H1 (cell line): Measurements from ENCODE around the gene CRTC2. TPM values are rescaled to one million over a fixed set of nuclear protein-coding genes. Genes with fewer than 3 reads are reported as not detected.

Experiments
- CTCF ChIA-PET: fragments of 300-600 bp; sonication (Branson Sonifier 250); formaldehyde crosslinking; loops from one replicate; lab custom pipeline; 2021; ENCODE audit not compliant: partially characterized antibody; lab: Charles Lee
- POLR2A ChIA-PET: fragments of 300-600 bp; sonication (Branson Sonifier 250); formaldehyde crosslinking; loops from one replicate; lab custom pipeline; 2021; ENCODE audit warnings: inconsistent platforms; ENCODE audit not compliant: partially characterized antibody; lab: Charles Lee
- DNase-seq, 2 experiments: peaks; one replicate each; pipeline versions ENCODE4 v3.0.0 to v3.0.0-alpha.2; 2010 to 2022; ENCODE audit warnings: low spot score in 2 of 2, low read depth in 1 of 2, mixed read lengths in 1 of 2
- FAIRE-seq: peaks from 2 replicates; lab custom pipeline; 2011; peaks lifted over from hg19 to GRCh38; lab: Jason Lieb, UNC
- H2AFZ ChIP-seq: 2 replicates; pipeline ENCODE4 v1.8.1; 2012; ENCODE audit warnings: low read length, inconsistent platforms
- H2AK5ac ChIP-seq: 2 replicates; pipeline ENCODE4 v1.6.1; 2013; ENCODE audit warnings: low read depth, low read length
- H2BK120ac ChIP-seq: replicated peaks from 2 replicates; pipeline ENCODE3; 2013; ENCODE audit warnings: low read depth, low read length, inconsistent platforms
- H2BK12ac ChIP-seq: 2 replicates; pipeline ENCODE4 v1.6.1; 2013; ENCODE audit warnings: low read depth, low read length
- H2BK15ac ChIP-seq: 2 replicates; pipeline ENCODE4 v1.6.1; 2013; ENCODE audit warnings: low read length
- H2BK20ac ChIP-seq: 2 replicates; pipeline ENCODE4 v1.6.1; 2013; ENCODE audit warnings: low read length
- H2BK5ac ChIP-seq: 2 replicates; pipeline ENCODE4 v1.6.1; 2013; ENCODE audit warnings: low read depth, low read length
- H3K14ac ChIP-seq: 2 replicates; pipeline ENCODE4 v1.6.1; 2013; ENCODE audit warnings: inconsistent platforms; ENCODE audit not compliant: insufficient read length
- H3K18ac ChIP-seq: 2 replicates; pipeline ENCODE4 v1.6.1; 2013; ENCODE audit warnings: low read length; ENCODE audit errors: extremely low read depth
- H3K23ac ChIP-seq: 2 replicates; pipeline ENCODE4 v1.6.1; 2013; ENCODE audit warnings: inconsistent platforms; ENCODE audit not compliant: insufficient read length
- H3K23me2 ChIP-seq: 2 replicates; pipeline ENCODE4 v1.6.1; 2013; ENCODE audit warnings: low read depth, low read length
- H3K27ac ChIP-seq: 2 replicates; pipeline ENCODE4 v1.6.1; 2011; ENCODE audit warnings: low read depth, low read length, inconsistent platforms
- H3K27me3 ChIP-seq, 4 experiments: replicated peaks in 1 of 4; 1 replicate in 1 of 4; 2 replicates in 3 of 4; pipeline versions ENCODE4 v1.6.1 to v1.8.1; 2011 to 2013; ENCODE audit warnings: low read length in 3 of 4, mild to moderate bottlenecking in 3 of 4, inconsistent platforms in 2 of 4, mixed read lengths in 2 of 4, moderate library complexity in 1 of 4; ENCODE audit not compliant: control insufficient read depth in 3 of 4, insufficient read depth in 3 of 4; ENCODE audit errors: extremely low read depth in 1 of 4
- H3K36me3 ChIP-seq, 4 experiments: 2 replicates each; pipeline versions ENCODE4 v1.6.1 to v1.8.1; 2011 to 2013; ENCODE audit warnings: mild to moderate bottlenecking in 4 of 4, low read length in 3 of 4, moderate library complexity in 2 of 4, control low read depth in 1 of 4, inconsistent platforms in 1 of 4; ENCODE audit not compliant: insufficient read depth in 4 of 4, control insufficient read depth in 2 of 4
- H3K4ac ChIP-seq: replicated peaks from 2 replicates; pipeline ENCODE3; 2013; ENCODE audit warnings: low read length, low read depth, mixed read lengths, inconsistent platforms; ENCODE audit not compliant: insufficient read length
- H3K4me1 ChIP-seq, 4 experiments: replicated peaks in 1 of 4; 1 replicate in 1 of 4; 2 replicates in 3 of 4; pipeline versions ENCODE4 v1.6.1 to v1.8.1; 2011 to 2013; ENCODE audit warnings: low read length in 3 of 4, inconsistent platforms in 2 of 4, mixed read lengths in 1 of 4; ENCODE audit not compliant: insufficient read depth in 4 of 4, control insufficient read depth in 3 of 4
- H3K4me2 ChIP-seq, 2 experiments: 2 replicates each; pipeline versions ENCODE4 v1.6.1 to v1.8.1; 2011 to 2013; ENCODE audit warnings: low read depth in 2 of 2, low read length in 2 of 2, control low read depth in 1 of 2, inconsistent platforms in 1 of 2, mild to moderate bottlenecking in 1 of 2; ENCODE audit not compliant: insufficient read depth in 1 of 2
- H3K4me3 ChIP-seq, 4 experiments: fragments of 200-600, 300-600 bp in 1 of 4; sonication (generic), shearing (Covaris generic), sonication (Bioruptor Twin) in 1 of 4; 2 replicates each; pipeline versions ENCODE4 v1.5.1 to v1.8.1; 2011 to 2016; ENCODE audit warnings: low read length in 4 of 4, low read depth in 3 of 4, control low read depth in 2 of 4, inconsistent platforms in 2 of 4, mild to moderate bottlenecking in 2 of 4, mixed read lengths in 1 of 4, moderate library complexity in 1 of 4; ENCODE audit not compliant: insufficient read depth in 2 of 4; ENCODE audit errors: extremely low read depth in 1 of 4
- H3K56ac ChIP-seq: replicated peaks from 2 replicates; pipeline ENCODE3; 2013; ENCODE audit warnings: low read depth, mild to moderate bottlenecking, mixed read lengths, low read length, inconsistent platforms; ENCODE audit not compliant: insufficient read length
- H3K79me1 ChIP-seq: 2 replicates; pipeline ENCODE4 v1.6.1; 2013; ENCODE audit warnings: low read depth, low read length, control low read depth
- H3K79me2 ChIP-seq, 2 experiments: 2 replicates each; pipeline versions ENCODE4 v1.6.1 to v1.8.1; 2012 to 2013; ENCODE audit warnings: low read length in 2 of 2, mild to moderate bottlenecking in 2 of 2, inconsistent platforms in 1 of 2; ENCODE audit not compliant: insufficient read depth in 2 of 2, control insufficient read depth in 1 of 2
- H3K9ac ChIP-seq, 4 experiments: replicated peaks in 1 of 4; 1 replicate in 1 of 4; 2 replicates in 3 of 4; pipeline versions ENCODE4 v1.6.1 to v1.8.1; 2011 to 2013; ENCODE audit warnings: low read depth in 3 of 4, low read length in 3 of 4, control low read depth in 2 of 4, mild to moderate bottlenecking in 2 of 4, moderate library complexity in 2 of 4, inconsistent platforms in 1 of 4; ENCODE audit errors: extremely low read depth in 1 of 4
- H3K9me3 ChIP-seq, 2 experiments: 2 replicates each; pipeline versions ENCODE4 v1.6.1 to v1.8.1; 2012 to 2013; ENCODE audit warnings: mild to moderate bottlenecking in 2 of 2, moderate library complexity in 2 of 2, control low read depth in 1 of 2, inconsistent platforms in 1 of 2, low read depth in 1 of 2, low read length in 1 of 2, mixed read lengths in 1 of 2; ENCODE audit not compliant: insufficient read depth in 2 of 2
- H4K20me1 ChIP-seq, 2 experiments: replicated peaks in 1 of 2; 2 replicates each; pipeline versions ENCODE3 to v1.8.1; 2011 to 2013; ENCODE audit warnings: inconsistent platforms in 2 of 2, low read length in 2 of 2, mild to moderate bottlenecking in 1 of 2; ENCODE audit not compliant: insufficient read depth in 2 of 2, control insufficient read depth in 1 of 2
- H4K5ac ChIP-seq: 2 replicates; pipeline ENCODE4 v1.6.1; 2013; ENCODE audit warnings: low read length, low read depth, mixed read lengths, inconsistent platforms; ENCODE audit not compliant: insufficient read length
- H4K8ac ChIP-seq: 2 replicates; pipeline ENCODE4 v1.8.0; 2013; ENCODE audit warnings: mild to moderate bottlenecking, moderate library complexity, low read length, inconsistent platforms; ENCODE audit not compliant: insufficient read depth; ENCODE audit errors: extremely low read depth
- H4K91ac ChIP-seq: replicated peaks from 2 replicates; pipeline ENCODE3; 2013; ENCODE audit warnings: low read length, mixed read lengths, inconsistent platforms; ENCODE audit not compliant: insufficient read length
- CEBPB ChIP-seq: IDR thresholded peaks from 2 replicates; pipeline ENCODE4 v1.6.1; 2012; ENCODE audit warnings: low read depth, low read length
- POLR2AphosphoS5 ChIP-seq: IDR thresholded peaks from 2 replicates; pipeline ENCODE4 v1.6.1; 2011; ENCODE audit warnings: low read depth, low read length
- WGBS, 2 experiments: shearing (Covaris generic) in 1 of 2; methylation state at CpG; one replicate each; pipeline versions ENCODE4 v1.1.6 to v1.1.7; 2013 to 2015; ENCODE audit warnings: low lambda C conversion rate in 2 of 2, mixed read lengths in 2 of 2, inconsistent platforms in 1 of 2, low coverage in 1 of 2, missing lambda C conversion rate in 1 of 2; ENCODE audit not compliant: insufficient replicate concordance in 2 of 2, insufficient coverage in 1 of 2, insufficient read length in 1 of 2; ENCODE audit errors: extremely low coverage in 1 of 2, missing lambda C conversion rate in 1 of 2; 5-methylcytosine and 5-hydroxymethylcytosine counted together
- polyA plus RNA-seq, 7 experiments: library from polyadenylated mRNA; depleted of rRNA in 3 of 7; stranded (reverse) in 5 of 7; unstranded in 2 of 7; fragments of >200 nt in 5 of 7; fragments of 200-250 nt in 2 of 7; gene quantifications; 1 replicate in 5 of 7; 2 replicates in 1 of 7; 4 replicates in 1 of 7; pipeline versions ENCODE4 v1.2.1 to v1.2.3, GENCODE V29; 2011 to 2013; ENCODE audit warnings: missing spikeins in 2 of 7, mixed read lengths in 2 of 7
- total RNA-seq: library from RNA; stranded (reverse); fragmentation: NEBNext Ultra II Directional; extraction: Animal tissue kit (Norgen Biotek cat#: 25700); gene quantifications from 2 replicates; pipeline ENCODE4 v1.2.1, GENCODE V29; 2021

The CRTC2 gene
- total and polyA plus RNA-seq, 2 of the 8 experiments (the other 6 are each of a cell fraction or from before 2014, with no cell fraction given): 28.6 to 34.3 TPM

DNA sequence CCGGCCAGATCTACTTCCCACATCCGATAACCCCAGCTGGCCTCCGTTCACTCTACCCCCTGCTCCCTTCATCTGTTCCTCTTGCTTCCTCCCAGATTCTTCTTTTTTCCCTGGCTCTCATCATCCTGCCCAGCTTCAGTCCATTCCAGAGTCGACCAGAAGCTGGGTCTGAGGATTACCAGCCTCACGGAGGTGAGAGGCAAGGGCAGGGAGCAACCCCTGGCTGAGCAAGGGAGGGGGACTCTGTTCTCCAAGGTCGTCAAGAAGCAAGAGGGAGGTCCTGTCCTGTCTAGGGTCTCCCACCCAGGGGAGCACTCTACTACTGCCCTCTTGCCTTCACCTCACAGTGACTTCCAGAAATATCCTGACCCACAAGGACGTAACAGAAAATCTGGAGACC, 15.1 kb upstream of the CRTC2 start:
- H3K14ac ChIP-seq: no peak overlapping the region
- ChIA-PET POLR2A (interaction anchor here (1.3 to 15.5 kb wide), 5 partner anchors 8 to 181 kb away, joined by 3 to 276 read pairs (median 156); partner anchors contain the start of genes CREB3L4, CRTC2, DENND4B and RAB13), CTCF (interaction anchor here (2.2 to 3.8 kb wide), 3 partner anchors 10 to 27 kb away, joined by 8 to 14 read pairs (median 8); partner anchors contain the start of genes DENND4B, RAB13 and SLC39A1)
- H3K23me2 ChIP-seq: peaks cover 13% of the 10 kb centered on the region
- no peak overlapping the region for H3K4me2 ChIP-seq
- no peak overlapping the region for H2BK120ac ChIP-seq
- H2BK15ac ChIP-seq: no peak overlapping the region
- H3K56ac ChIP-seq: no peak overlapping the region
- H3K4me3 ChIP-seq: no peak overlapping the region
- no peak for FAIRE-seq
- H3K9me3 ChIP-seq: no peaks in the 10 kb centered on the region
- H4K20me1 ChIP-seq: no peaks in the 10 kb centered on the region
- H3K4ac ChIP-seq: no peak overlapping the region
- peaks cover 0 to 6% (median under 1%) of the 10 kb centered on the region in 4 experiments; a peak in 4 of 7 replicates for H3K4me1 ChIP-seq
- no peak overlapping the region for H4K5ac ChIP-seq
- peaks cover 6% of the 10 kb centered on the region for H3K79me1 ChIP-seq
- H3K23ac ChIP-seq: no peak overlapping the region
- H2BK12ac ChIP-seq: no peak overlapping the region
- H3K18ac ChIP-seq: no peak overlapping the region
- 83% methylated on average over 7 of the region's 7 CpGs; no CpG with 5 or more reads in 1 of the 2 experiments for WGBS, 2 experiments
- no peak overlapping the region for H2AK5ac ChIP-seq
- H3K9ac ChIP-seq: no peak overlapping the region
- H4K8ac ChIP-seq: no peak overlapping the region
- no peak overlapping the region for H2BK5ac ChIP-seq
- peaks cover 11 to 36% (median 18%) of the 10 kb centered on the region in 4 experiments; a peak in 7 of 8 replicates for H3K36me3 ChIP-seq
- TF ChIP-seq CEBPB (no peak), POLR2AphosphoS5 (0 out of 2 replicates have a peak, but pooled peaks have one; percentile 7)
- H2AFZ ChIP-seq: no peak overlapping the region
- H2BK20ac ChIP-seq: no peak overlapping the region
- H4K91ac ChIP-seq: no peak overlapping the region
- no peak for DNase-seq
- peaks cover 0 to 24% of the 10 kb centered on the region in 2 experiments; a peak in 2 of 4 replicates for H3K79me2 ChIP-seq
- H3K27me3 ChIP-seq: no peaks in the 10 kb centered on the region
- no peak overlapping the region for H3K27ac ChIP-seq
